BLaER1 (cell line): ENCODE measurements around the gene TMEM229A.
"Not testable (repeated sequence)": the region's sequence is repeated elsewhere in the genome, so short reads cannot be mapped to it uniquely, and the experiment has no call there.

ENCODE experiments used
- H3K27ac ChIP-seq: shearing (Covaris generic); formaldehyde crosslinking; 2 replicates; pipeline ENCODE4 v1.8.1; 2022
- H3K27me3 ChIP-seq: shearing (Covaris generic); formaldehyde crosslinking; 2 replicates; pipeline ENCODE4 v1.8.1; 2022
- H3K36me3 ChIP-seq: shearing (Covaris generic); formaldehyde crosslinking; 2 replicates; pipeline ENCODE4 v1.8.1; 2022
- H3K4me1 ChIP-seq: shearing (Covaris generic); formaldehyde crosslinking; 2 replicates; pipeline ENCODE4 v1.8.1; 2022
- H3K4me2 ChIP-seq: shearing (Covaris generic); formaldehyde crosslinking; 2 replicates; pipeline ENCODE4 v1.8.1; 2022
- H3K4me3 ChIP-seq: shearing (Covaris generic); formaldehyde crosslinking; 2 replicates; pipeline ENCODE4 v1.8.1; 2022
- H3K9ac ChIP-seq: shearing (Covaris generic); formaldehyde crosslinking; 2 replicates; pipeline ENCODE4 v1.8.1; 2022
- H3K9me3 ChIP-seq: shearing (Covaris generic); formaldehyde crosslinking; 2 replicates; pipeline ENCODE4 v1.8.1; 2022
- H4K20me1 ChIP-seq: shearing (Covaris generic); formaldehyde crosslinking; 2 replicates; pipeline ENCODE4 v1.8.1; 2022
- Cebpa-rat ChIP-seq: shearing (Covaris generic); IDR thresholded peaks from 2 replicates; pipeline ENCODE4 v1.8.1; 2022

TMEM229A gene

DNA sequence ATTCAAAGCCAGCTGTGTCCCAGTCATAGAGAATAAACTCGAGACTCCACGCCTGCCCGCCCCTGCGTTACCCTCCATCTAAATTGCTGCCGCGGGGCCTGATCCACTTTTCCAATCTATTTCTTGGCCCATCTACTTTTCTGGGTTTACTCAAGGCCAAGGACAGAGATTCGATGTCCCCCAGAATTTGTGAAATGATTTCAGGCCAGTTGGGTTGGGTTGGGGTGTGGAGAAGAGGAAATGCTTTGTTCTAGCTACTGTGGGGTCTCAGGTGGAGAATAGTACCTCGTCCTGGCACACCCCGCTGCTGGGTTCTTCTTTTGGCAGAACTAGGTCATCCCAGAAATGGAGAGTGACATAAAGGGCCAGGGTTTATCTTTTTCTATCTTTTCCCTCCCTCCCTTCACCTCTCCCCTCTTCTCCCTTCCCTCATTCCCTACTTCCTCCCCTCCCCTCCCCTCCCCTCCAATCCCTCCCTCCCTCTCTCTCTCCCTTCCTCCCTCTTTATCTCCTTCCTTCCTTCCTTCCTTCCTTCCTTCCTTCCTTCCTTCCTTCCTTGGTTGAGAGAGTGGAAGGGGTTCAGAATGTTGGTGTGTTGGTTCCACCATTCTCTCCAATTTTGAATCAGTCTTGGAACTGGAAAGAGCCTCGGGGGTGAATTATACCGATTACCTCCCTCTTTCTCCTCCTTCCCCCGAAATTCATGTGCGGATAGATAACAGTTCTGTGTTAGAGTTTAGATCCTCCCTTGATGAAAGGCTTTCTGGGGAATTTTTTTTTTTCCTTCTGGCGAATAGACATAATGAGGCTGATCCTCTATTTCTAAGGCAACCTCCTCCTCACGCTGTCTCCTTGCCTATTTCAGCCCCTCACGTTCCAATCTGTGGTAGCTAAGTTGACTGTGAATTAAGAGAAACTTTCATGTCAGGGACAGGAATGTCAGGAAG lies 1.2 kb upstream of the TMEM229A start:
- H3K27me3 ChIP-seq, result no peaks in the 10 kb centered on the region
- no peaks in the 10 kb centered on the region for H4K20me1 ChIP-seq
- H3K27ac ChIP-seq, result no peak overlapping the region
- H3K36me3 ChIP-seq, result no peaks in the 10 kb centered on the region
- no peaks in the 10 kb centered on the region for H3K4me1 ChIP-seq
- no peak overlapping the region for H3K4me2 ChIP-seq
- H3K9ac ChIP-seq, result no peak overlapping the region
- peaks cover 20% of the 10 kb centered on the region for H3K9me3 ChIP-seq
- no peak for TF ChIP-seq Cebpa-rat
- H3K4me3 ChIP-seq, result no peak overlapping the region

GRCh38 chr7:124033095-124033806 lies 384 bp upstream of the TMEM229A start:
- Histone ChIP-seq H3K4me3 (0 out of 2 replicates have a peak overlapping the region, but pooled peaks have one; percentile 22), H3K36me3 (no peaks in the 10 kb centered on the region), H3K27ac (no peak overlapping the region), H3K9me3 (peaks cover 20% of the 10 kb centered on the region), H3K9ac (no peak overlapping the region), H4K20me1 (no peaks in the 10 kb centered on the region), H3K4me1 (no peaks in the 10 kb centered on the region), H3K27me3 (no peaks in the 10 kb centered on the region), H3K4me2 (no peak overlapping the region)
- TF ChIP-seq Cebpa-rat, result no peak

GRCh38 chr7:124031919-124032318 lies 948 bp downstream of the TMEM229A start:
- Histone ChIP-seq H3K9ac (no peak overlapping the region), H3K4me1 (no peaks in the 10 kb centered on the region), H3K4me3 (no peak overlapping the region), H3K27me3 (no peaks in the 10 kb centered on the region), H3K9me3 (peaks cover 20% of the 10 kb centered on the region), H4K20me1 (no peaks in the 10 kb centered on the region), H3K27ac (no peak overlapping the region), H3K4me2 (no peak overlapping the region), H3K36me3 (no peaks in the 10 kb centered on the region)
- TF ChIP-seq Cebpa-rat, result no peak

GRCh38 chr7:124031406-124031805 lies 1.5 kb downstream of the TMEM229A start:
- Histone ChIP-seq H3K36me3 (no peaks in the 10 kb centered on the region), H3K27me3 (no peaks in the 10 kb centered on the region), H3K9me3 (peaks cover 20% of the 10 kb centered on the region), H3K4me1 (no peaks in the 10 kb centered on the region), H3K4me2 (no peak overlapping the region), H3K4me3 (no peak overlapping the region), H3K9ac (no peak overlapping the region), H4K20me1 (no peaks in the 10 kb centered on the region), H3K27ac (no peak overlapping the region)
- TF ChIP-seq Cebpa-rat, result no peak

- no peak overlapping the region for H3K4me3 ChIP-seq
- no peak for TF ChIP-seq Cebpa-rat
These were observed 1.9 kb downstream of the TMEM229A start for GRCh38 chr7:124030964-124031363.

GRCh38 chr7:124029396-124030188 lies 3.3 kb downstream of the TMEM229A start:
- Histone ChIP-seq H3K27ac (no peak overlapping the region), H3K36me3 (no peaks in the 10 kb centered on the region), H3K4me1 (no peaks in the 10 kb centered on the region), H3K9ac (no peak overlapping the region), H3K9me3 (peaks cover 20% of the 10 kb centered on the region), H4K20me1 (no peaks in the 10 kb centered on the region), H3K4me2 (no peak overlapping the region), H3K4me3 (no peak overlapping the region), H3K27me3 (no peaks in the 10 kb centered on the region)
- no peak for TF ChIP-seq Cebpa-rat

More at GRCh38 chr7:124030964-124031363, 1.9 kb downstream of the TMEM229A start:
- no peaks in the 10 kb centered on the region for H3K4me1 ChIP-seq
- no peaks in the 10 kb centered on the region for H4K20me1 ChIP-seq
- H3K36me3 ChIP-seq, result no peaks in the 10 kb centered on the region
- peaks cover 20% of the 10 kb centered on the region for H3K9me3 ChIP-seq
- no peaks in the 10 kb centered on the region for H3K27me3 ChIP-seq
- H3K27ac ChIP-seq, result no peak overlapping the region
- H3K4me2 ChIP-seq, result no peak overlapping the region
- no peak overlapping the region for H3K9ac ChIP-seq

DNA sequence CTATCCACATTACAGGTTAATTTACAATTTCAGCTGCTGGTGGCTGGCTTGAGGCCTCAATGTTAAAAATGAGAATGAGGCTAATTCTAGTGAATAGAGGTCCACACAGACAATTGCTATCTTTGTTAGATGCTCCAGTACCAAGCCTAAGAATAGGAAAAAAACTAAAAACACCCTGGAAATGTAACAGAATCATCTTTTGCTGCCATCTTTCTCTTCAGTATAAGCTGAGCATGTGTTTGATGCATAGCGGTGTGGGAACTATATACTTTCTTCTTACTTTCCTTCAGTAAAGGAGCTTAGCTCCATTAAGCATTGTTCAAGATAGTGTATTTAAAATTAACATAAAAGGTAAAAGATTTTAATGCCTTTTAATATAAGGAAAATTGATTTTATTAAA lies 5.6 kb downstream of the TMEM229A start:
- H3K27ac ChIP-seq, result no peak overlapping the region
- peaks cover 6% of the 10 kb centered on the region for H3K9me3 ChIP-seq
- H3K27me3 ChIP-seq, result no peaks in the 10 kb centered on the region
- H3K4me1 ChIP-seq, result no peaks in the 10 kb centered on the region
- no peak for TF ChIP-seq Cebpa-rat
- no peak overlapping the region for H3K9ac ChIP-seq
- no peaks in the 10 kb centered on the region for H3K36me3 ChIP-seq
- no peaks in the 10 kb centered on the region for H4K20me1 ChIP-seq
- H3K4me3 ChIP-seq, result no peak overlapping the region
- H3K4me2 ChIP-seq, result no peak overlapping the region

GRCh38 chr7:124024329-124024728 lies 8.5 kb downstream of the TMEM229A start:
- not testable (repeated sequence) for H3K4me1 ChIP-seq, H3K4me2 ChIP-seq, H4K20me1 ChIP-seq, H3K36me3 ChIP-seq, H3K27ac ChIP-seq, H3K9ac ChIP-seq, H3K9me3 ChIP-seq, H3K27me3 ChIP-seq, H3K4me3 ChIP-seq

DNA sequence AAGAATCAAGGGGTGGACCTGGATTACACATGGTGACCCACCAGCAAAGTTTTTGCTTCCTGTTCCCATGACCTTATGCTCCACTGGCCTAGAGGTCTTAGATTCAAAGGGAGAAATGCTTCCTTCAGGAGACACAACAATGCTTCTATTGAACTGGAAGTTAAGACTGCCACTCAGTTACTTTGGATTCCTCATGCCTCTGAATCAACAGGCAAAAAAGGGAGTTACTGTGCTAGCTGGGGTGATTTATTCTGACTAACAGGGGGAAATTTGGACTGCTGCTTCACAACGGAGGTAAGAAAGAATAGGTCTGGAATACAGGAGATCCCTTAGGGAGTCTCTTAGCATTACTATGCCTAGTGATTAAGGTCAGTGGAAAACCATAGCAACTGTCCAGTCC lies 10.3 kb downstream of the TMEM229A start:
- Histone ChIP-seq H3K27ac (no peak overlapping the region), H4K20me1 (no peaks in the 10 kb centered on the region), H3K4me3 (no peak overlapping the region), H3K27me3 (no peaks in the 10 kb centered on the region), H3K4me2 (no peak overlapping the region), H3K36me3 (no peaks in the 10 kb centered on the region), H3K4me1 (no peaks in the 10 kb centered on the region), H3K9me3 (no peaks in the 10 kb centered on the region), H3K9ac (no peak overlapping the region)
- no peak for TF ChIP-seq Cebpa-rat
